H1 (cell line): Measurements from ENCODE around the gene PMP22. TPM values are rescaled to one million over a fixed set of nuclear protein-coding genes. Genes with fewer than 3 reads are reported as not detected.

ENCODE experiments used
- CBX5 ChIP-seq: fragments of 300-800, 300-1000 bp; sonication (generic); IDR thresholded peaks from 2 replicates; pipeline ENCODE4 v1.7.1; 2016; ENCODE audit warnings: antibody characterized with exemption, low read length, low read depth
- RAD21 ChIP-seq, 2 experiments: IDR thresholded peaks in 1 of 2; conservative IDR thresholded peaks in 1 of 2; 2 replicates each; pipeline ENCODE4 v1.6.1; 2011; ENCODE audit warnings: low read depth in 2 of 2, low read length in 2 of 2, improper control_type of control experiment in 1 of 2, inconsistent platforms in 1 of 2, mild to moderate bottlenecking in 1 of 2, moderate library complexity in 1 of 2
- SAP30 ChIP-seq: fragments of 300-600 bp; sonication (generic); IDR thresholded peaks from 2 replicates; pipeline ENCODE4 v1.7.1; 2012; ENCODE audit warnings: low read length, moderate library complexity, mild to moderate bottlenecking, inconsistent platforms; ENCODE audit not compliant: insufficient read depth, insufficient replicate concordance
- SP4 ChIP-seq: IDR thresholded peaks from 2 replicates; pipeline ENCODE4 v1.6.1; 2012; ENCODE audit warnings: low read length, inconsistent platforms
- polyA plus RNA-seq, 7 experiments: library from polyadenylated mRNA; depleted of rRNA in 3 of 7; stranded (reverse) in 5 of 7; unstranded in 2 of 7; fragments of >200 nt in 5 of 7; fragments of 200-250 nt in 2 of 7; gene quantifications; 1 replicate in 5 of 7; 2 replicates in 1 of 7; 4 replicates in 1 of 7; pipeline versions ENCODE4 v1.2.1 to v1.2.3, GENCODE V29; 2011 to 2013; ENCODE audit warnings: missing spikeins in 2 of 7, mixed read lengths in 2 of 7
- total RNA-seq: library from RNA; stranded (reverse); fragmentation: NEBNext Ultra II Directional; extraction: Animal tissue kit (Norgen Biotek cat#: 25700); gene quantifications from 2 replicates; pipeline ENCODE4 v1.2.1, GENCODE V29; 2021

The PMP22 gene
- total and polyA plus RNA-seq, 2 of the 8 experiments (the other 6 are each of a cell fraction or from before 2014, with no cell fraction given), result 0.84 to 4.9 TPM

GRCh38 chr17:15255713-15256454, 9.2 kb downstream of the PMP22 start (continued):
- no peak for TF ChIP-seq SAP30
- TF ChIP-seq SP4, result no peak
- no peak for TF ChIP-seq CBX5
- no peak for TF ChIP-seq RAD21 (IDR thresholded peaks at IDR 0.05 in 1 of 2, conservative IDR thresholded peaks at IDR 0.05 in 1 of 2; ENCODE audit: low read depth in 2 of 2, low read length in 2 of 2)
